Colonic mucosa (tissue), 4 donors: ENCODE data around the gene NT5DC3. TPM values are rescaled to one million over a fixed set of nuclear protein-coding genes. Genes with fewer than 3 reads are reported as not detected.

Experiments used
- DNase-seq: peaks from one replicate; pipeline ENCODE4 v3.0.0-alpha.2; 2020
- H3K27ac ChIP-seq: fragments of 200-600 bp; one replicate; pipeline ENCODE4 v1.8.0; 2021
- H3K27me3 ChIP-seq: fragments of 200-600 bp; one replicate; pipeline ENCODE4 v1.8.0; 2021
- H3K36me3 ChIP-seq: fragments of 200-600 bp; one replicate; pipeline ENCODE4 v1.8.0; 2021
- H3K4me1 ChIP-seq: fragments of 200-600 bp; one replicate; pipeline ENCODE4 v1.8.0; 2021; ENCODE audit warnings: mild to moderate bottlenecking
- H3K4me3 ChIP-seq: fragments of 200-600 bp; one replicate; pipeline ENCODE4 v1.8.0; 2021
- H3K9ac ChIP-seq, 2 donors: one replicate each; pipeline ENCODE4 v1.7.0; 2013; ENCODE audit warnings: control low read depth in 2 of 2, low read depth in 2 of 2, low read length in 2 of 2
- H3K9me3 ChIP-seq: fragments of 200-600 bp; one replicate; pipeline ENCODE4 v1.8.0; 2021
- CTCF ChIP-seq: fragments of 200-600 bp; IDR thresholded peaks from one replicate; pipeline ENCODE4 v1.8.0; 2022; ENCODE audit warnings: antibody characterized with exemption, mild to moderate bottlenecking
- intact Hi-C: fragments of 100-400 bp; cut with DNase I; formaldehyde crosslinking; loops from one replicate; pipeline ENCODE4 v1.14.1; 2022
- total RNA-seq, 2 donors: library from RNA; stranded (reverse); fragmentation: NEBNext Ultra II Directional in 1 of 2; extraction: Animal tissue kit (Norgen Biotek cat#: 25700) in 1 of 2; gene quantifications; one replicate each; pipeline ENCODE4 v1.2.1, GENCODE V29; 2021
- donor health status: healthy.
- donor health status: DM: no; HTN: no; CAD: no.
- donor health status: DM: no; HTN: no; CAD: no.

Gene NT5DC3
- total RNA-seq, 2 donors from 2014 or later, result 10.0 to 22.6 TPM

- H3K36me3 ChIP-seq, result no peaks in the 10 kb centered on the region
- no peak for TF ChIP-seq CTCF
- no peaks in the 10 kb centered on the region for H3K9me3 ChIP-seq
- H3K4me3 ChIP-seq, result no peak overlapping the region
- H3K27me3 ChIP-seq, result no peaks in the 10 kb centered on the region
- no peak overlapping the region for H3K27ac ChIP-seq
- no peak for DNase-seq
- H3K4me1 ChIP-seq, result no peaks in the 10 kb centered on the region
- H3K9ac ChIP-seq, result no peak overlapping the region
- intact Hi-C loops, result no loop called here
These were observed 10.9 kb downstream of the NT5DC3 start for GRCh38 chr12:103830025-103830725.

DNA sequence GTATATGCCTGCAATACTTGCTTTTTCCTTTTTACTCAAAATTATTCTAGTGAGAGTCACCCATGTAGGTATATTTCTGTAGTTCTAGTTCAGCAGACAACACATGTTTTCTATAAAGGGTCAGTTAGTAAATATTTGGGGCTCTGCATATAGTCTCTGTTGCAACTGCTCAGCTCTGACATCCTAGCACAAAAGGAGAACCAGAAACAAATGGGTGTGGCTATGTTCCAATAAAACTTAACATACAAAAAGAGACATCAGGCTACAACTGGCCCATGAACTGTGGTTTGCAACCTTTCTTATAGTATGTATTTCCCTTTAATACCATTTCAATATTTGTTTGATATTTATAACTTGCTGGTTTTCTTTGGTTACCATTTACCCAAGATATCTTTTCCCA is 11.9 kb downstream of the NT5DC3 start:
- no peak for TF ChIP-seq CTCF
- Histone ChIP-seq H3K4me3 (no peak overlapping the region), H3K27ac (no peak overlapping the region), H3K9me3 (no peaks in the 10 kb centered on the region), H3K9ac (no peak overlapping the region), H3K36me3 (no peaks in the 10 kb centered on the region), H3K27me3 (no peaks in the 10 kb centered on the region), H3K4me1 (no peaks in the 10 kb centered on the region)
- no peak for DNase-seq
- intact Hi-C loops, result no loop called here

GRCh38 chr12:103827911-103828391 is 13.1 kb downstream of the NT5DC3 start:
- Histone ChIP-seq H3K9ac (no peak overlapping the region), H3K9me3 (no peaks in the 10 kb centered on the region), H3K4me3 (no peak overlapping the region), H3K27ac (no peak overlapping the region), H3K27me3 (no peaks in the 10 kb centered on the region), H3K36me3 (no peaks in the 10 kb centered on the region), H3K4me1 (no peaks in the 10 kb centered on the region)
- DNase-seq, result no peak
- intact Hi-C loops, result no loop called here
- TF ChIP-seq CTCF, result no peak

DNA sequence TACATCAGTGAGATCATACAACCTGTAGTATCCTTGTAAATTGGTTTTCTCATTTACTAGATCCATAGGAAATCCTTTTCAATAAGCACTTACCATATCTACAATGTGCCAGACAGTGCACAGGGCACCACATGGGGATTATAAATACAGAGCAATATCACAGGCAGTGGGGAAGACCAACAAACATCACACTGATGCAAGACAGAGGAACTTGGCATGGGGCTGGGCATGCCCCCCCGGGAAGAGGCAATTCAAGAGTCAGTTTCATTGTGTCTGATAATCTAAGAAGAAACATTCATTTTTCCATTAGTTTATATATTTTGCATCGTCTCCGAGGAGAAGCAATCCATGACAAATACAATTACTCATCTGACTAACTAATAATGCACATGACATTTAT is 16.2 kb downstream of the NT5DC3 start:
- no peak for TF ChIP-seq CTCF
- peak; percentile 15 for DNase-seq
- intact Hi-C loops, result no loop called here
- Histone ChIP-seq H3K36me3 (no peaks in the 10 kb centered on the region), H3K4me1 (no peaks in the 10 kb centered on the region), H3K27ac (no peak overlapping the region), H3K27me3 (no peaks in the 10 kb centered on the region), H3K9me3 (no peaks in the 10 kb centered on the region), H3K9ac (no peak overlapping the region), H3K4me3 (no peak overlapping the region)

GRCh38 chr12:103824290-103824689 is 16.7 kb downstream of the NT5DC3 start:
- Histone ChIP-seq H3K27ac (no peak overlapping the region), H3K9me3 (no peaks in the 10 kb centered on the region), H3K36me3 (no peaks in the 10 kb centered on the region), H3K4me3 (no peak overlapping the region), H3K4me1 (no peaks in the 10 kb centered on the region), H3K9ac (no peak overlapping the region), H3K27me3 (no peaks in the 10 kb centered on the region)
- peak; percentile 28 for DNase-seq
- intact Hi-C loops, result no loop called here
- no peak for TF ChIP-seq CTCF
